NOMO-1 treated with dmso at 0.1 percent for 144 hours (cell line): ENCODE data around the gene HDGF.

Source experiments
- DNase-seq: peaks from one replicate; lab custom pipeline; 2025; ENCODE audit not compliant: unreplicated experiment; lab: John Stamatoyannopoulos, UW

HDGF gene

GRCh38 chr1:156751451-156751756 is at the start of gene HDGF:
Gene HDGF, minus strand, starts transcription at chr1:156751675. Its CDS starts 246 bp downstream, at chr1:156751429.
- no peak for DNase-seq

- no peak for DNase-seq
Measured at GRCh38 chr1:156797212-156797871, 45.9 kb upstream of the HDGF start.

- no peak for DNase-seq
Measured at GRCh38 chr1:156796340-156797097, 45.0 kb upstream of the HDGF start.

GRCh38 chr1:156795787-156796186 is 44.3 kb upstream of the HDGF start:
- no peak for DNase-seq

- DNase-seq: no peak
Measured at GRCh38 chr1:156795374-156795733, 43.9 kb upstream of the HDGF start.

- no peak for DNase-seq
Measured at GRCh38 chr1:156794506-156795373, 43.3 kb upstream of the HDGF start.

- DNase-seq: no peak
Measured at GRCh38 chr1:156789621-156790318, 38.3 kb upstream of the HDGF start.

- no peak for DNase-seq
Measured at GRCh38 chr1:156788136-156788535, 36.7 kb upstream of the HDGF start.

- DNase-seq: no peak
Measured at GRCh38 chr1:156786640-156787039, 35.2 kb upstream of the HDGF start.

- no peak for DNase-seq
Measured at GRCh38 chr1:156785458-156785857, 34.0 kb upstream of the HDGF start.

- DNase-seq: no peak
Measured at GRCh38 chr1:156781585-156782186, 30.2 kb upstream of the HDGF start.

GRCh38 chr1:156777573-156777972 is 26.1 kb upstream of the HDGF start:
- DNase-seq: no peak

- DNase-seq: no peak
Measured at GRCh38 chr1:156776942-156777341, 25.5 kb upstream of the HDGF start.

- no peak for DNase-seq
Measured at GRCh38 chr1:156775799-156776198, 24.3 kb upstream of the HDGF start.

- no peak for DNase-seq
Measured at GRCh38 chr1:156773607-156774006, 22.1 kb upstream of the HDGF start.

- DNase-seq: no peak
Measured at GRCh38 chr1:156772728-156773497, 21.4 kb upstream of the HDGF start.

- no peak for DNase-seq
Measured at GRCh38 chr1:156772222-156772621, 20.7 kb upstream of the HDGF start.

- DNase-seq: no peak
Measured at GRCh38 chr1:156768610-156769295, 17.3 kb upstream of the HDGF start.

- DNase-seq: no peak
Measured at GRCh38 chr1:156767879-156768604, 16.6 kb upstream of the HDGF start.
